HepG2 (cell line): ENCODE results near the gene HDAC5. TPM values are rescaled to one million over a fixed set of nuclear protein-coding genes. Genes with fewer than 3 reads are reported as not detected.

Source experiments
- CHD4 ChIP-seq: fragments of 200-600 bp; sonication (generic); IDR thresholded peaks from 2 replicates; pipeline ENCODE4 v1.7.0; 2017; ENCODE audit warnings: mild to moderate bottlenecking, low read length, borderline replicate concordance
- FLYWCH1 ChIP-seq: sonication (generic); formaldehyde crosslinking; IDR thresholded peaks from 2 replicates; pipeline ENCODE4 v1.8.1; 2023; ENCODE audit warnings: mild to moderate bottlenecking, missing genetic modification reagents
- MATR3 ChIP-seq: sonication (generic); formaldehyde crosslinking; IDR thresholded peaks from 2 replicates; pipeline ENCODE4 v1.4.0; 2020; ENCODE audit warnings: missing genetic modification reagents
- MTF2 ChIP-seq: sonication (generic); formaldehyde crosslinking; IDR thresholded peaks from 2 replicates; pipeline ENCODE4 v1.5.0; 2020; ENCODE audit warnings: missing genetic modification reagents, borderline replicate concordance
- PAF1 ChIP-seq: IDR thresholded peaks from 2 replicates; pipeline ENCODE4 v1.6.1; 2016; ENCODE audit warnings: missing genetic modification reagents, missing compliant biosample characterization
- RFX1 ChIP-seq: fragments of 450-650 bp; IDR thresholded peaks from 2 replicates; pipeline ENCODE4 v1.6.1; 2017
- SNAPC5 ChIP-seq: sonication (generic); formaldehyde crosslinking; IDR thresholded peaks from 2 replicates; pipeline ENCODE4 v1.8.1; 2023; ENCODE audit warnings: mild to moderate bottlenecking, missing genetic modification reagents, borderline replicate concordance
- TEAD3 ChIP-seq: optimal IDR thresholded peaks from 2 replicates; pipeline ENCODE3; 2016; ENCODE audit warnings: borderline replicate concordance
- UBTF ChIP-seq: sonication (generic); formaldehyde crosslinking; IDR thresholded peaks from 2 replicates; pipeline ENCODE4 v1.4.0; 2020; ENCODE audit warnings: mild to moderate bottlenecking, missing genetic modification reagents
- ZMAT3 ChIP-seq: sonication (generic); formaldehyde crosslinking; conservative IDR thresholded peaks from 2 replicates; pipeline ENCODE4 v1.7.0; 2021; ENCODE audit warnings: missing genetic modification reagents
- ZNF101 ChIP-seq: sonication (generic); formaldehyde crosslinking; IDR thresholded peaks from 2 replicates; pipeline ENCODE4 v1.4.0; 2020; ENCODE audit warnings: mild to moderate bottlenecking, low read depth, missing genetic modification reagents, borderline replicate concordance
- ZNF232 ChIP-seq: sonication (generic); formaldehyde crosslinking; IDR thresholded peaks from 2 replicates; pipeline ENCODE4 v1.4.0; 2020; ENCODE audit warnings: missing genetic modification reagents, borderline replicate concordance
- ZNF570 ChIP-seq: sonication (generic); formaldehyde crosslinking; IDR thresholded peaks from 2 replicates; pipeline ENCODE4 v1.4.0; 2020; ENCODE audit warnings: mild to moderate bottlenecking, missing genetic modification reagents, borderline replicate concordance
- ZNF687 ChIP-seq: sonication (generic); formaldehyde crosslinking; IDR thresholded peaks from 2 replicates; pipeline ENCODE4 v1.5.1; 2020; ENCODE audit warnings: mild to moderate bottlenecking, missing genetic modification reagents, moderate library complexity
- ZNF781 ChIP-seq: sonication (generic); formaldehyde crosslinking; IDR thresholded peaks from 2 replicates; pipeline ENCODE4 v1.5.1; 2020; ENCODE audit warnings: borderline replicate concordance, mild to moderate bottlenecking, missing genetic modification reagents; ENCODE audit errors: not compliant biosample characterization
- polyA plus RNA-seq, 8 experiments: library from polyadenylated mRNA; depleted of rRNA in 3 of 8; stranded (reverse) in 7 of 8; unstranded in 1 of 8; fragments of >200 nt; fragmentation: Illumina TruSeq in 4 of 8; extraction: Trizol in 4 of 8; gene quantifications; 2 replicates each; pipeline versions ENCODE4 v1.2.1 to v1.2.3, GENCODE V29; 2011 to 2016; ENCODE audit warnings: low read depth in 4 of 8, missing spikeins in 1 of 8, mixed read lengths in 1 of 8; ENCODE audit not compliant: insufficient read depth in 1 of 8
- total RNA-seq, 5 experiments: library from RNA; depleted of rRNA; stranded (reverse); fragments of >200 nt; fragmentation: Illumina TruSeq; extraction: Trizol; gene quantifications; 2 replicates each; pipeline ENCODE4 v1.2.3, GENCODE V29; 2016; ENCODE audit warnings: low read depth in 1 of 5
- TF ChIP-seq, protein P1 (sequence below): sonication (generic); formaldehyde crosslinking; IDR thresholded peaks from 2 replicates; pipeline ENCODE4 v1.5.1; 2020; ENCODE audit warnings: missing genetic modification reagents, mild to moderate bottlenecking, borderline replicate concordance
- TF ChIP-seq, protein P2 (sequence below): sonication (generic); formaldehyde crosslinking; IDR thresholded peaks from 2 replicates; pipeline ENCODE4 v1.8.0; 2022; ENCODE audit warnings: missing genetic modification reagents, mild to moderate bottlenecking, moderate library complexity, borderline replicate concordance

Gene HDAC5
- total and polyA plus RNA-seq, 2 of the 13 experiments (the other 11 are each of a cell fraction or from before 2014, with no cell fraction given), result 46.4 to 85.4 TPM

DNA sequence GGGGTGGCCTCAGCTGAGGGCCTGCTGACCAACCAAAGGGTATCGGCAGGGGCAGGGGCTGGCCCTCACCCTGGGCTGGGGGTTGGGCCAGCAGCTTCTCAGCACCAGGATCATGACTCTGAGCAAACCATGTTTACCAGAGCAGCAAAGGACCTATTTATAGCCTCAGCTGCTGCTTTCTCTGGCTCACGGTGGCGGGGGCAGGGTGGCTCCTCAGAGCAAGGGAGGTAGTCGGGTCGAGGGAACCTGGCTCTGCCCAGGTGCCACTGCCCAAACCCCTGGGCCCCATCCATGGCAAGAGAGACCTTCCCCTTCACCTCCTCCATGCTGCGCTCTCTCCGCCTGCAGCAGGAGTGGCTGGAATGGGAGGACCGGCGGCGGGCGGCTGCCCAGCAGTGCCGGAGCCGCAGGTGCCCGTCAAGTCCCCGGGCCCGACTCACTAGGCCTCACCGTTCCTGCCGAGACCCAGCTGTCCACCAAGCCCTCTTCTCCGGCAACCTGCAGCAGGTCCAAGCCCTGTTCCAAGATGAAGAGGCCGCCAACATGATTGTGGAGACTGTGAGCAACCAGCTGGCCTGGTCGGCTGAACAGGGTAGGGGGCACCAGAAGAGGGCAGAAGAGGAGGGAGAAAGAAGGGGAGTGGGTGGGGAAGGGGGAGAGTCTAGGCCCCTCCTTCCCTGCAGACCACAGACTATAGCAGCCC is 47.2 kb upstream of the HDAC5 start, which contains the start of gene ASB16 (continued):
- no peak for TF ChIP-seq CHD4
- TF ChIP-seq PAF1 (CRISPR knock-in tag), result no peak
- TF ChIP-seq, protein P1, sequence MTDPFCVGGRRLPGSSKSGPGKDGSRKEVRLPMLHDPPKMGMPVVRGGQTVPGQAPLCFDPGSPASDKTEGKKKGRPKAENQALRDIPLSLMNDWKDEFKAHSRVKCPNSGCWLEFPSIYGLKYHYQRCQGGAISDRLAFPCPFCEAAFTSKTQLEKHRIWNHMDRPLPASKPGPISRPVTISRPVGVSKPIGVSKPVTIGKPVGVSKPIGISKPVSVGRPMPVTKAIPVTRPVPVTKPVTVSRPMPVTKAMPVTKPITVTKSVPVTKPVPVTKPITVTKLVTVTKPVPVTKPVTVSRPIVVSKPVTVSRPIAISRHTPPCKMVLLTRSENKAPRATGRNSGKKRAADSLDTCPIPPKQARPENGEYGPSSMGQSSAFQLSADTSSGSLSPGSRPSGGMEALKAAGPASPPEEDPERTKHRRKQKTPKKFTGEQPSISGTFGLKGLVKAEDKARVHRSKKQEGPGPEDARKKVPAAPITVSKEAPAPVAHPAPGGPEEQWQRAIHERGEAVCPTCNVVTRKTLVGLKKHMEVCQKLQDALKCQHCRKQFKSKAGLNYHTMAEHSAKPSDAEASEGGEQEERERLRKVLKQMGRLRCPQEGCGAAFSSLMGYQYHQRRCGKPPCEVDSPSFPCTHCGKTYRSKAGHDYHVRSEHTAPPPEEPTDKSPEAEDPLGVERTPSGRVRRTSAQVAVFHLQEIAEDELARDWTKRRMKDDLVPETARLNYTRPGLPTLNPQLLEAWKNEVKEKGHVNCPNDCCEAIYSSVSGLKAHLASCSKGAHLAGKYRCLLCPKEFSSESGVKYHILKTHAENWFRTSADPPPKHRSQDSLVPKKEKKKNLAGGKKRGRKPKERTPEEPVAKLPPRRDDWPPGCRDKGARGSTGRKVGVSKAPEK, result peak; percentile 80; the same call in 1 of the 2 replicates
- no peak for TF ChIP-seq ZMAT3 (CRISPR knock-in tag)
- no peak for TF ChIP-seq FLYWCH1 (CRISPR knock-in tag)
- TF ChIP-seq, protein P2, sequence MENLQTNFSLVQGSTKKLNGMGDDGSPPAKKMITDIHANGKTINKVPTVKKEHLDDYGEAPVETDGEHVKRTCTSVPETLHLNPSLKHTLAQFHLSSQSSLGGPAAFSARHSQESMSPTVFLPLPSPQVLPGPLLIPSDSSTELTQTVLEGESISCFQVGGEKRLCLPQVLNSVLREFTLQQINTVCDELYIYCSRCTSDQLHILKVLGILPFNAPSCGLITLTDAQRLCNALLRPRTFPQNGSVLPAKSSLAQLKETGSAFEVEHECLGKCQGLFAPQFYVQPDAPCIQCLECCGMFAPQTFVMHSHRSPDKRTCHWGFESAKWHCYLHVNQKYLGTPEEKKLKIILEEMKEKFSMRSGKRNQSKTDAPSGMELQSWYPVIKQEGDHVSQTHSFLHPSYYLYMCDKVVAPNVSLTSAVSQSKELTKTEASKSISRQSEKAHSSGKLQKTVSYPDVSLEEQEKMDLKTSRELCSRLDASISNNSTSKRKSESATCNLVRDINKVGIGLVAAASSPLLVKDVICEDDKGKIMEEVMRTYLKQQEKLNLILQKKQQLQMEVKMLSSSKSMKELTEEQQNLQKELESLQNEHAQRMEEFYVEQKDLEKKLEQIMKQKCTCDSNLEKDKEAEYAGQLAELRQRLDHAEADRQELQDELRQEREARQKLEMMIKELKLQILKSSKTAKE, result no peak
- TF ChIP-seq ZNF570, result no peak
- TF ChIP-seq UBTF (CRISPR knock-in tag), result peak; percentile 80
- TF ChIP-seq RFX1, result no peak
- TF ChIP-seq ZNF687 (CRISPR knock-in tag), result peak; percentile 85
- TF ChIP-seq SNAPC5 (CRISPR knock-in tag), result no peak
- TF ChIP-seq ZNF101 (CRISPR knock-in tag), result no peak
- TF ChIP-seq ZNF781 (CRISPR knock-in tag), result peak; percentile 29
- TF ChIP-seq TEAD3 (CRISPR knock-in tag), result no peak
- TF ChIP-seq MTF2 (CRISPR knock-in tag), result no peak
- TF ChIP-seq MATR3 (CRISPR knock-in tag), result no peak
- TF ChIP-seq ZNF232 (CRISPR knock-in tag), result no peak
